Neural progenitor cell (in vitro differentiated cells): Measurements from ENCODE around the gene ADAM10.

Experiments used
- EZH2 ChIP-seq: fragments of 200-600 bp; sonication (generic); IDR thresholded peaks from 2 replicates; pipeline ENCODE4 v1.6.1; 2017; ENCODE audit warnings: antibody characterized with exemption, mild to moderate bottlenecking, moderate library complexity
- TF ChIP-seq, protein P1 (sequence below): fragments of 200-600 bp; sonication (generic); IDR thresholded peaks from 2 replicates; pipeline ENCODE4 v1.5.1; 2017; ENCODE audit warnings: antibody characterized with exemption, mild to moderate bottlenecking

- TF ChIP-seq, protein P1, sequence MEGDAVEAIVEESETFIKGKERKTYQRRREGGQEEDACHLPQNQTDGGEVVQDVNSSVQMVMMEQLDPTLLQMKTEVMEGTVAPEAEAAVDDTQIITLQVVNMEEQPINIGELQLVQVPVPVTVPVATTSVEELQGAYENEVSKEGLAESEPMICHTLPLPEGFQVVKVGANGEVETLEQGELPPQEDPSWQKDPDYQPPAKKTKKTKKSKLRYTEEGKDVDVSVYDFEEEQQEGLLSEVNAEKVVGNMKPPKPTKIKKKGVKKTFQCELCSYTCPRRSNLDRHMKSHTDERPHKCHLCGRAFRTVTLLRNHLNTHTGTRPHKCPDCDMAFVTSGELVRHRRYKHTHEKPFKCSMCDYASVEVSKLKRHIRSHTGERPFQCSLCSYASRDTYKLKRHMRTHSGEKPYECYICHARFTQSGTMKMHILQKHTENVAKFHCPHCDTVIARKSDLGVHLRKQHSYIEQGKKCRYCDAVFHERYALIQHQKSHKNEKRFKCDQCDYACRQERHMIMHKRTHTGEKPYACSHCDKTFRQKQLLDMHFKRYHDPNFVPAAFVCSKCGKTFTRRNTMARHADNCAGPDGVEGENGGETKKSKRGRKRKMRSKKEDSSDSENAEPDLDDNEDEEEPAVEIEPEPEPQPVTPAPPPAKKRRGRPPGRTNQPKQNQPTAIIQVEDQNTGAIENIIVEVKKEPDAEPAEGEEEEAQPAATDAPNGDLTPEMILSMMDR: no peak
- no peak for TF ChIP-seq EZH2
These were observed 196.8 kb downstream of the ADAM10 start for GRCh38 chr15:58552505-58553364.
